HG03469 (cell line): ENCODE data around the gene ZNF497.
"Not testable (repeated sequence)": the region's sequence is repeated elsewhere in the genome, so short reads cannot be mapped to it uniquely, and the experiment has no call there.

Experiments used
- ATAC-seq: cut with Tn5 transposase; IDR thresholded peaks from one replicate; pipeline ENCODE4 v1.9.1; 2021; ENCODE audit warnings: mild to moderate bottlenecking, moderate library complexity, moderate number of reproducible peaks; ENCODE audit not compliant: unreplicated experiment

Gene ZNF497

GRCh38 chr19:58350001-58350861 lies 12.3 kb downstream of the ZNF497 start:
- no peak for ATAC-seq

- no peak for ATAC-seq
These were observed 13.0 kb downstream of the ZNF497 start for GRCh38 chr19:58349590-58349989.

- not testable (repeated sequence) for ATAC-seq
These were observed 14.5 kb downstream of the ZNF497 start for GRCh38 chr19:58348080-58348479.

GRCh38 chr19:58346961-58347929 lies 15.3 kb downstream of the ZNF497 start:
- peak; percentile 68 for ATAC-seq

- ATAC-seq = no peak
These were observed 17.0 kb downstream of the ZNF497 start for GRCh38 chr19:58345558-58345957.

- no peak for ATAC-seq
These were observed 23.6 kb downstream of the ZNF497 start for GRCh38 chr19:58338825-58339558.

- no peak for ATAC-seq
These were observed 24.2 kb downstream of the ZNF497 start for GRCh38 chr19:58338336-58338735.

GRCh38 chr19:58336820-58337219 lies 25.7 kb downstream of the ZNF497 start:
- no peak for ATAC-seq

GRCh38 chr19:58336216-58336615 lies 26.3 kb downstream of the ZNF497 start:
- no peak for ATAC-seq

GRCh38 chr19:58335630-58336029 lies 26.9 kb downstream of the ZNF497 start:
- ATAC-seq = no peak

- ATAC-seq = no peak
These were observed 27.8 kb downstream of the ZNF497 start for GRCh38 chr19:58334691-58335249.

GRCh38 chr19:58332697-58333096 lies 29.9 kb downstream of the ZNF497 start:
- ATAC-seq = no peak

GRCh38 chr19:58330458-58330857 lies 32.1 kb downstream of the ZNF497 start:
- no peak for ATAC-seq

GRCh38 chr19:58328999-58329398 lies 33.6 kb downstream of the ZNF497 start:
- ATAC-seq = no peak

GRCh38 chr19:58326914-58327726 lies 35.4 kb downstream of the ZNF497 start, which contains the start of gene ZSCAN22:
ZSCAN22 (plus strand) TSS chr19:58326994; CDS start chr19:58334803, 7,809 bp downstream.
- peak; percentile 65 for ATAC-seq

GRCh38 chr19:58326501-58326913 lies 36.0 kb downstream of the ZNF497 start:
- no peak for ATAC-seq

GRCh38 chr19:58325311-58326022 lies 37.1 kb downstream of the ZNF497 start:
- ATAC-seq = no peak

GRCh38 chr19:58319241-58319640 lies 43.3 kb downstream of the ZNF497 start:
- ATAC-seq = no peak

GRCh38 chr19:58318297-58318696 lies 44.3 kb downstream of the ZNF497 start:
- no peak for ATAC-seq
